HCT116 (cell line): ENCODE results near the gene ATP1A4.

Experiments
- EZH2 ChIP-seq: fragments of 200-600 bp; sonication (generic); IDR thresholded peaks from 2 replicates; pipeline ENCODE4 v1.6.1; 2017; ENCODE audit warnings: antibody characterized with exemption, mixed run types
- POLR2A ChIP-seq: IDR thresholded peaks from 2 replicates; pipeline ENCODE4 v1.7.0; 2011; ENCODE audit warnings: borderline replicate concordance; ENCODE audit not compliant: insufficient read depth, insufficient read length; ENCODE audit errors: extremely low read depth
- RAD21 ChIP-seq: IDR thresholded peaks from 2 replicates; pipeline ENCODE4 v1.6.1; 2012; ENCODE audit warnings: low read depth, mild to moderate bottlenecking
- TF ChIP-seq, protein P1 (sequence below), 3 experiments: fragments of 200-600 bp in 1 of 3; sonication (generic) in 1 of 3; IDR thresholded peaks in 2 of 3; conservative IDR thresholded peaks in 1 of 3; 2 replicates each; pipeline ENCODE4 v1.5.1; 2012 to 2017; ENCODE audit warnings: low read depth in 2 of 3, low read length in 2 of 3, antibody characterized with exemption in 1 of 3, borderline replicate concordance in 1 of 3, control low read depth in 1 of 3, mild to moderate bottlenecking in 1 of 3, mixed read lengths in 1 of 3, mixed run types in 1 of 3, moderate library complexity in 1 of 3; ENCODE audit not compliant: insufficient read depth in 1 of 3

DNA sequence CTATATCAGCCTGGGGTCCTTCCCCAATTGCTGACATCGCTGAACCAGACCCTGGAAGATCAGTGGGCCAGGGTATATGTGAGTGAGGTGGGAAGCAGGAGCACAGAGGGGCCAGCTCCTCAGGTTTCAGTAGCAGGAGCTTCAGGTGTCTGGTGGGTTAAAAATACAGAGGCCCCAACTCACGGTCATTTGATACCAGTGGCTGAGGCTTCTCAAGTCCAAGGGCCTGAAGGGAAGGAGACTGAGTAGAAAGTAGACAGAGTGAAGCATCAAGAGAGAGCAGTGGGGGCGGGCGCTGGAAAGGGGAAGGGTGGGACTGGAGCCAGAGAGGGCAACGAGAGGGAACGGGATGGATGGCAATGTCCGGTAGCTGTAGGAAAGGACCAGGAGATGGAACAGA lies 36.9 kb downstream of the ATP1A4 start:
- TF ChIP-seq, protein P1, sequence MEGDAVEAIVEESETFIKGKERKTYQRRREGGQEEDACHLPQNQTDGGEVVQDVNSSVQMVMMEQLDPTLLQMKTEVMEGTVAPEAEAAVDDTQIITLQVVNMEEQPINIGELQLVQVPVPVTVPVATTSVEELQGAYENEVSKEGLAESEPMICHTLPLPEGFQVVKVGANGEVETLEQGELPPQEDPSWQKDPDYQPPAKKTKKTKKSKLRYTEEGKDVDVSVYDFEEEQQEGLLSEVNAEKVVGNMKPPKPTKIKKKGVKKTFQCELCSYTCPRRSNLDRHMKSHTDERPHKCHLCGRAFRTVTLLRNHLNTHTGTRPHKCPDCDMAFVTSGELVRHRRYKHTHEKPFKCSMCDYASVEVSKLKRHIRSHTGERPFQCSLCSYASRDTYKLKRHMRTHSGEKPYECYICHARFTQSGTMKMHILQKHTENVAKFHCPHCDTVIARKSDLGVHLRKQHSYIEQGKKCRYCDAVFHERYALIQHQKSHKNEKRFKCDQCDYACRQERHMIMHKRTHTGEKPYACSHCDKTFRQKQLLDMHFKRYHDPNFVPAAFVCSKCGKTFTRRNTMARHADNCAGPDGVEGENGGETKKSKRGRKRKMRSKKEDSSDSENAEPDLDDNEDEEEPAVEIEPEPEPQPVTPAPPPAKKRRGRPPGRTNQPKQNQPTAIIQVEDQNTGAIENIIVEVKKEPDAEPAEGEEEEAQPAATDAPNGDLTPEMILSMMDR (IDR thresholded peaks at IDR 0.05 in 2 of 3, conservative IDR thresholded peaks at IDR 0.05 in 1 of 3; ENCODE audit: borderline replicate concordance in 1 of 3, insufficient read depth in 1 of 3, low read depth in 2 of 3, low read length in 2 of 3), result no peak
- TF ChIP-seq RAD21 (no peak), POLR2A (no peak), EZH2 (no peak)
